ENCODE measurements around the gene SELENOM.
"Not testable (repeated sequence)": the region's sequence is repeated elsewhere in the genome, so short reads cannot be mapped to it uniquely, and the experiment has no call there.

Gene SELENOM

GRCh38 chr22:31075961-31076360 lies 31.4 kb downstream of the SELENOM start:
- no peak for DNase-seq (ENCODE audit: low read depth)

GRCh38 chr22:31073545-31074145 lies 33.7 kb downstream of the SELENOM start:
- DNase-seq (ENCODE audit: low read depth) = not testable (repeated sequence)

GRCh38 chr22:31073125-31073524 lies 34.2 kb downstream of the SELENOM start:
- DNase-seq (ENCODE audit: low read depth) = not testable (repeated sequence)

GRCh38 chr22:31069691-31070314 lies 37.6 kb downstream of the SELENOM start:
- DNase-seq (ENCODE audit: low read depth) = not testable (repeated sequence)

- DNase-seq (ENCODE audit: low read depth) = no peak
These were observed 38.4 kb downstream of the SELENOM start for GRCh38 chr22:31068970-31069369.

- no peak for DNase-seq (ENCODE audit: low read depth)
These were observed 43.0 kb downstream of the SELENOM start for GRCh38 chr22:31064369-31064768.

GRCh38 chr22:31062566-31063230 lies 44.7 kb downstream of the SELENOM start:
- no peak for DNase-seq (ENCODE audit: low read depth)

- not testable (repeated sequence) for DNase-seq (ENCODE audit: low read depth)
These were observed 47.7 kb downstream of the SELENOM start for GRCh38 chr22:31059663-31060062.

GRCh38 chr22:31056986-31057599 lies 50.3 kb downstream of the SELENOM start:
- no peak for DNase-seq (ENCODE audit: low read depth)

GRCh38 chr22:31055635-31056159 lies 51.7 kb downstream of the SELENOM start:
- DNase-seq (ENCODE audit: low read depth) = no peak

GRCh38 chr22:31055117-31055634 lies 52.2 kb downstream of the SELENOM start:
- DNase-seq (ENCODE audit: low read depth) = no peak

All from stimulated activated CD8-positive, alpha-beta memory T cell treated with anti-CD3 and anti-CD28 coated beads, Interleukin-7, amount 100 ng/mL, for 24 hours (primary cell).